Heart left ventricle (tissue), 16 donors: ENCODE measurements around the gene TRAK1. TPM values are rescaled to one million over a fixed set of nuclear protein-coding genes. Genes with fewer than 3 reads are reported as not detected.

Experiments used
- ATAC-seq, 4 donors: fragments of 200-7000 bp; cut with Tn5 transposase; one replicate each; pipeline ENCODE4 v1.9.1; 2020 to 2022; ENCODE audit warnings: moderate library complexity in 4 of 4, mild to moderate bottlenecking in 3 of 4, moderate number of reproducible peaks in 1 of 4
- DNase-seq, 5 donors: peaks; one replicate each; pipeline ENCODE4 v3.0.0-alpha.2; 2020
- H3K27ac ChIP-seq, 12 donors: fragments of 200-600 bp; sonication (generic) in 4 of 12; one replicate each; pipeline versions ENCODE4 v1.5.0 to v1.8.0; 2016 to 2022; ENCODE audit warnings: mild to moderate bottlenecking in 2 of 12
- H3K27me3 ChIP-seq, 9 donors: fragments of 200-600 bp; sonication (generic) in 2 of 9; one replicate each; pipeline versions ENCODE4 v1.5.1 to v1.8.0; 2016 to 2022; ENCODE audit warnings: mild to moderate bottlenecking in 3 of 9
- H3K36me3 ChIP-seq, 9 donors: fragments of 200-600 bp; sonication (generic) in 2 of 9; one replicate each; pipeline versions ENCODE4 v1.5.0 to v1.8.0; 2018 to 2022; ENCODE audit warnings: mild to moderate bottlenecking in 2 of 9
- H3K4me1 ChIP-seq, 12 donors: fragments of 200-600 bp; sonication (generic) in 4 of 12; one replicate each; pipeline versions ENCODE4 v1.5.0 to v1.8.0; 2016 to 2022; ENCODE audit warnings: mild to moderate bottlenecking in 3 of 12
- H3K4me3 ChIP-seq, 12 donors: fragments of 200-600 bp; sonication (generic) in 4 of 12; one replicate each; pipeline versions ENCODE4 v1.5.0 to v1.8.0; 2017 to 2022; ENCODE audit warnings: mild to moderate bottlenecking in 9 of 12, moderate library complexity in 4 of 12
- H3K9me3 ChIP-seq, 12 donors: fragments of 200-600 bp; sonication (generic) in 4 of 12; one replicate each; pipeline versions ENCODE4 v1.5.0 to v1.8.0; 2016 to 2022; ENCODE audit warnings: mild to moderate bottlenecking in 1 of 12
- CTCF ChIP-seq, 12 donors: fragments of 200-600 bp; sonication (generic) in 4 of 12; IDR thresholded peaks; one replicate each; pipeline versions ENCODE4 v1.5.0 to v1.8.0; 2018 to 2022; ENCODE audit warnings: antibody characterized with exemption in 12 of 12, mild to moderate bottlenecking in 5 of 12
- POLR2A ChIP-seq, 2 donors: fragments of 450-650 bp; IDR thresholded peaks; one replicate each; pipeline ENCODE4 v1.6.1; 2017; ENCODE audit warnings: antibody characterized with exemption in 2 of 2, mild to moderate bottlenecking in 2 of 2, moderate library complexity in 2 of 2
- WGBS, 4 donors: extraction: QIAGEN DNeasy Blood & Tissue Kit in 2 of 4; methylation state at CpG; one replicate each; pipeline versions ENCODE4 v1.1.5 to v1.1.7; 2013 to 2018; 5-methylcytosine and 5-hydroxymethylcytosine counted together
- intact Hi-C, 10 donors: fragments of 100-400 bp; cut with DNase I; formaldehyde crosslinking; loops; one replicate each; pipeline versions ENCODE4 v1.11.1 to v1.14.2; 2022
- polyA plus RNA-seq, 2 donors: library from polyadenylated mRNA; stranded (reverse); fragments of 200-250 nt; gene quantifications; one replicate each; pipeline ENCODE4 v1.2.3, GENCODE V29; 2013
- total RNA-seq, 9 donors: library from RNA; depleted of rRNA in 2 of 9; stranded (reverse); fragments of >200 nt in 2 of 9; fragmentation: NEBNext Ultra II Directional in 3 of 9; extraction: Animal tissue kit (Norgen Biotek cat#: 25700) in 3 of 9; gene quantifications; one replicate each; pipeline versions ENCODE4 v1.1.0 to v1.2.4, GENCODE V29; 2016 to 2023
- donor health status: ischemic (EF 13 %, LVEDD 7.1; RV severe dilation, severe dysfunction).
- donor health status: healthy with polysubstance abuse.
- donor health status: DM: no; HTN: yes; CAD: no.
- donor health status: DM: no; HTN: no; CAD: no.
- donor health status: ischemic (EF 25% LVEDD 6.9; RV normal size, moderate dysfunction).
- donor health status: ischemic (EF 25% LVEDD 5.7; RV mildly dilated, moderate dysfunction).
- donor health status: healthy.
- donor health status: DM: yes; HTN: yes; CAD: no.
- donor health status: ischemic (EF 35%, LVEDD 5.7; RV mildly dilated, moderate dysfunction).
- donor health status: nonischemic (EF 11% LVEDD 7.7; RV severe dilation, severe dysfunction).
- donor health status: DM: yes; HTN: yes; CAD: no.
- donor health status: PGD.
- donor health status: ischemic (EF 29% LVEDD 5.4; RV normal size, mild dysfunction).
- donor health status: nonischemic (EF 23%, LVEDD 6.1; RV moderate dilation, normal function).

TRAK1 gene
- total and polyA plus RNA-seq, 11 donors: 53.3 to 364 (median 250) TPM

DNA sequence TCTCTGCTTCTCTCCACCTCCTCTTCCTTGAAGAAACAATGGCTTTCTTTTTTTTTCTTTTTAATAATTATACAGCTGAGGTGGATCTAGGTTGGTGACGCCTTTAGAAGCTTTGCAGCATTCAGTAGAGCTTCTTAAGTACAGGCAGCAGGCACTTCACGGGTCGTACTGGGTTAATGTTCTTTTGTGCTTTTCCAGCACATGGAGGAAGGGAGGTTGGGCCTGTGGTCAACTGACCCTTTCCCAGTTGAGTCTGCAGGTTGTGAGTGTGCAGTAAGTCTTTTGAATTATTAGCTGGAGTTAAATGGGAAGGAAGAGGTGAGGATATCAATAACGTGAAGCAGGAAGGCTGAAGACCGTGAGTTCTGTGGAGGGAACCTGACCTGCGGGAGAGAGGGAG, 7.0 kb downstream of the TRAK1 start:
- Histone ChIP-seq H3K27ac (peak overlapping the region in 11 of 12 donors; percentile 25 to 72 (median 61)), H3K27me3 (no peaks in the 10 kb centered on the region), H3K4me3 (no peak overlapping the region), H3K4me1 (peaks cover 23 to 93% (median 71%) of the 10 kb centered on the region in 12 donors), H3K36me3 (peaks cover 0 to 9% (median 0%) of the 10 kb centered on the region in 9 donors), H3K9me3 (no peaks in the 10 kb centered on the region)
- TF ChIP-seq POLR2A (IDR thresholded peaks at IDR 0.05) (no peak), CTCF (IDR thresholded peaks at IDR 0.05) (no peak)
- intact Hi-C loops: loop anchor here (2.0 to 5.0 kb wide), 9 partner anchors 36 to 201 kb away; partner anchors contain the start of gene ULK4 (in 4 of the 10)
- 28 to 52% (median 43%) methylated on average over 6 of the region's 6 CpGs for WGBS, 4 donors
- DNase-seq: no peak
- ATAC-seq: no peak

- DNase-seq (peak in 1 of 5 donors; percentile 54), ATAC-seq (peak in 1 of 4 donors; percentile 18)
- WGBS, 4 donors: 40 to 46% (median 43%) methylated on average over 19 of the region's 19 CpGs
- Histone ChIP-seq H3K27ac (peak overlapping the region in 10 of 12 donors; percentile 48 to 72 (median 62)), H3K9me3 (no peaks in the 10 kb centered on the region), H3K4me1 (peaks cover 23 to 91% (median 66%) of the 10 kb centered on the region in 12 donors), H3K27me3 (no peaks in the 10 kb centered on the region), H3K36me3 (peaks cover 0 to 10% (median 5%) of the 10 kb centered on the region in 9 donors), H3K4me3 (peak overlapping the region in 1 of 12 donors; percentile 12)
- intact Hi-C loops: loop anchor here (1.0 to 5.0 kb wide), 12 partner anchors 37 to 206 kb away; partner anchors contain the start of gene ULK4 (in 4 of the 10)
- TF ChIP-seq POLR2A (IDR thresholded peaks at IDR 0.05) (no peak), CTCF (IDR thresholded peaks at IDR 0.05) (no peak)
These were observed 8.0 kb downstream of the TRAK1 start for GRCh38 chr3:42099020-42099765.

GRCh38 chr3:42101048-42101447, 9.9 kb downstream of the TRAK1 start:
- ATAC-seq (peak; percentile 66 to 77 (median 70)), DNase-seq (peak; percentile 37 to 67 (median 56))
- 21 to 35% (median 29%) methylated on average over 4 of the region's 4 CpGs for WGBS, 4 donors
- TF ChIP-seq POLR2A (IDR thresholded peaks at IDR 0.05): no peak
- no peak for TF ChIP-seq CTCF (IDR thresholded peaks at IDR 0.05)
- Histone ChIP-seq H3K27ac (peak overlapping the region; percentile 25 to 71 (median 64)), H3K27me3 (no peaks in the 10 kb centered on the region), H3K4me3 (no peak overlapping the region), H3K36me3 (peaks cover 0 to 18% (median 5%) of the 10 kb centered on the region in 9 donors), H3K9me3 (no peaks in the 10 kb centered on the region), H3K4me1 (peaks cover 20 to 73% (median 66%) of the 10 kb centered on the region in 12 donors)
- intact Hi-C loops: loop anchor here in 6 of 10 donors (1.0 to 10.0 kb wide), 7 partner anchors 89 to 1126 kb away; no protein-coding TSS in a partner anchor

DNA sequence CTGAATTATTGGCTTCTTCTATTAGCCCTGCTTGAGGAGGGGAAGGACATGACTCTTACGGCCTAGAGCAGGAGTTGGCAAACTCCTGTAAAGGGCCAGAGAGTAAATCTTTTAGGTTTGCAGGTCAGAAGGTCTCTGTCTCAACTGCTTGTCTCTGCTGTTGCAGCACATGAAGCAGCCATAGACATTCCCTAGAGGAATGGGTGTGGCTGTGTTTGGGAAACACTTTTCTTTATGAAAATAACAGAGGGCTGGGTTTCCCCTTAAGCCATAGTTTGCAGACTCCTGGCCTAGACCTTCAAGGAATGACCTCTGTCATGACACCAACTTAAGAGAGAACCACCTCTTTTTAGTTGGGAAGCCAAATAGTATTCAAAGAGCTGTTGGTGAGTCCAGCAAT, 10.3 kb downstream of the TRAK1 start:
- no peaks in the 10 kb centered on the region for H3K9me3 ChIP-seq
- ATAC-seq (peak; percentile 3 to 53 (median 45)), DNase-seq (no peak)
- H3K27me3 ChIP-seq: no peaks in the 10 kb centered on the region
- peaks cover 20 to 73% (median 66%) of the 10 kb centered on the region in 12 donors for H3K4me1 ChIP-seq
- H3K27ac ChIP-seq: peak overlapping the region; percentile 25 to 71 (median 64)
- no peak overlapping the region for H3K4me3 ChIP-seq
- TF ChIP-seq CTCF (IDR thresholded peaks at IDR 0.05) (no peak), POLR2A (IDR thresholded peaks at IDR 0.05) (no peak)
- 0 to 13% (median 6%) methylated on average over 1 of the region's 1 CpG for WGBS, 4 donors
- H3K36me3 ChIP-seq: peaks cover 0 to 18% (median 5%) of the 10 kb centered on the region in 9 donors
- intact Hi-C loops: loop anchor here in 6 of 10 donors (1.0 to 10.0 kb wide), 7 partner anchors 89 to 1127 kb away; no protein-coding TSS in a partner anchor
